GM21576 (cell line): ENCODE data around the gene RASA4.
"Not testable (repeated sequence)": the region's sequence is repeated elsewhere in the genome, so short reads cannot be mapped to it uniquely, and the experiment has no call there.

ENCODE experiments used
- ATAC-seq: cut with Tn5 transposase; IDR thresholded peaks from one replicate; pipeline ENCODE4 v1.9.1; 2021; ENCODE audit warnings: mild to moderate bottlenecking, moderate library complexity; ENCODE audit not compliant: unreplicated experiment

RASA4 gene

GRCh38 chr7:102545288-102545687 is 71.3 kb downstream of the RASA4 start:
- not testable (repeated sequence) for ATAC-seq

- ATAC-seq: not testable (repeated sequence)
Measured at GRCh38 chr7:102544372-102544771, 72.2 kb downstream of the RASA4 start.

- not testable (repeated sequence) for ATAC-seq
Measured at GRCh38 chr7:102543596-102543995, 73.0 kb downstream of the RASA4 start, which contains the start of gene UPK3BL2. TSS of gene UPK3BL2 (minus strand) at chr7:102543696. CDS start at chr7:102543636, 60 bp downstream.

- not testable (repeated sequence) for ATAC-seq
Measured at GRCh38 chr7:102542771-102543170, 73.8 kb downstream of the RASA4 start.

GRCh38 chr7:102542083-102542482 is 74.5 kb downstream of the RASA4 start:
- ATAC-seq: not testable (repeated sequence)

- ATAC-seq: not testable (repeated sequence)
Measured at GRCh38 chr7:102540604-102541003, 76.0 kb downstream of the RASA4 start.

GRCh38 chr7:102535062-102535615 is 81.4 kb downstream of the RASA4 start:
- ATAC-seq: not testable (repeated sequence)

- ATAC-seq: not testable (repeated sequence)
Measured at GRCh38 chr7:102532127-102532526, 84.4 kb downstream of the RASA4 start.

GRCh38 chr7:102531583-102531982 is 85.0 kb downstream of the RASA4 start:
- not testable (repeated sequence) for ATAC-seq

- ATAC-seq: not testable (repeated sequence)
Measured at GRCh38 chr7:102527822-102528793, 88.4 kb downstream of the RASA4 start.

GRCh38 chr7:102527182-102527581 is 89.4 kb downstream of the RASA4 start:
- not testable (repeated sequence) for ATAC-seq

- ATAC-seq: not testable (repeated sequence)
Measured at GRCh38 chr7:102524803-102525202, 91.8 kb downstream of the RASA4 start.
